GM12878 (cell line): Measurements from ENCODE around the gene NAA11. TPM values are rescaled to one million over a fixed set of nuclear protein-coding genes. Genes with fewer than 3 reads are reported as not detected.

Source experiments
- ATAC-seq: fragments of 200-7000 bp; cut with Tn5 transposase; 3 replicates; pipeline ENCODE4 v1.9.1; 2020; ENCODE audit warnings: mild to moderate bottlenecking, moderate library complexity
- BruUV-seq: library from RNA; stranded (reverse); fragments of 400-500 nt; replicated peaks from 2 replicates; lab custom pipeline; 2021; lab: Mats Ljungman, UMichigan
- CTCF ChIA-PET: fragments of 300-600 bp; sonication (Branson Sonifier 250); formaldehyde crosslinking; extraction: SDS; loops from one replicate; lab custom pipeline; 2021; ENCODE audit warnings: inconsistent platforms; lab: Yijun Ruan, JAX
- POLR2A ChIA-PET: fragments of 350-600 bp; formaldehyde crosslinking; extraction: SDS; loops from one replicate; lab custom pipeline; 2021; ENCODE audit warnings: inconsistent platforms; lab: Charles Lee
- RAD21 ChIA-PET: fragments of 300-600 bp; sonication (Branson Sonifier 250); formaldehyde crosslinking; loops from one replicate; lab custom pipeline; 2023; ENCODE audit warnings: antibody characterized with exemption; ENCODE audit not compliant: unreplicated experiment; lab: Charles Lee
- SMC1A ChIA-PET: fragments of 300-600 bp; sonication (Branson Sonifier 250); formaldehyde crosslinking; loops from one replicate; lab custom pipeline; 2023; ENCODE audit not compliant: unreplicated experiment, uncharacterized antibody; lab: Charles Lee
- DNase-seq: peaks from one replicate; pipeline ENCODE4 v3.0.0-alpha.2; 2011; ENCODE audit warnings: low read depth, low spot score
- FAIRE-seq: peaks from 3 replicates; lab custom pipeline; 2011; peaks lifted over from hg19 to GRCh38; lab: Jason Lieb, UNC
- H2AFZ ChIP-seq: 2 replicates; pipeline ENCODE4 v1.6.0; 2011; ENCODE audit warnings: low read depth, low read length, control low read depth; ENCODE audit not compliant: control insufficient read depth
- H3K27ac ChIP-seq: 2 replicates; pipeline ENCODE4 v1.5.1; 2011; ENCODE audit warnings: control low read depth; ENCODE audit not compliant: control insufficient read depth, insufficient read depth
- H3K27me3 ChIP-seq, 2 experiments: replicated peaks in 1 of 2; 2 replicates each; pipeline versions ENCODE4 v1.6.0 to v1.6.1; 2011; ENCODE audit warnings: low read length in 1 of 2; ENCODE audit not compliant: control insufficient read depth in 2 of 2, insufficient read depth in 2 of 2
- H3K36me3 ChIP-seq, 2 experiments: 2 replicates each; pipeline ENCODE4 v1.5.1; 2011; ENCODE audit warnings: low read length in 1 of 2; ENCODE audit not compliant: control insufficient read depth in 2 of 2, insufficient read depth in 2 of 2
- H3K4me1 ChIP-seq: 2 replicates; pipeline ENCODE4 v1.6.1; 2011; ENCODE audit warnings: mild to moderate bottlenecking, low read length, moderate library complexity, mixed read lengths; ENCODE audit not compliant: control insufficient read depth, insufficient read depth
- H3K4me2 ChIP-seq: 2 replicates; pipeline ENCODE4 v1.6.0; 2011; ENCODE audit warnings: control low read depth; ENCODE audit not compliant: control insufficient read depth, insufficient read depth
- H3K4me3 ChIP-seq: fragments of 200-600 bp; sonication (generic); 2 replicates; pipeline ENCODE4 v1.5.1; 2016
- H3K79me2 ChIP-seq: 2 replicates; pipeline ENCODE4 v1.6.0; 2011; ENCODE audit warnings: low read length; ENCODE audit not compliant: control insufficient read depth, insufficient read depth
- H3K9ac ChIP-seq: 2 replicates; pipeline ENCODE4 v1.8.0; 2011; ENCODE audit warnings: low read length, control low read depth, mixed read lengths; ENCODE audit not compliant: control insufficient read depth, insufficient read depth
- H3K9me3 ChIP-seq: replicated peaks from 3 replicates; pipeline ENCODE4 v1.5.1; 2011; ENCODE audit warnings: mild to moderate bottlenecking, low read length; ENCODE audit not compliant: control insufficient read depth, insufficient read depth
- H4K20me1 ChIP-seq: 2 replicates; pipeline ENCODE4 v1.6.0; 2011; ENCODE audit not compliant: control insufficient read depth, insufficient read depth
- CBFB ChIP-seq: IDR thresholded peaks from 2 replicates; pipeline ENCODE4 v1.6.1; 2016; ENCODE audit warnings: antibody characterized with exemption, low read depth
- RAD51 ChIP-seq: fragments of 450-650 bp; IDR thresholded peaks from 2 replicates; pipeline ENCODE4 v1.6.1; 2016; ENCODE audit warnings: moderate library complexity, mild to moderate bottlenecking, inconsistent platforms
- STAT1 ChIP-seq: fragments of 450-650 bp; conservative IDR thresholded peaks from 2 replicates; pipeline ENCODE4 v1.6.1; 2014; ENCODE audit warnings: antibody characterized with exemption, mild to moderate bottlenecking
- WGBS: methylation state at CpG from one replicate; pipeline ENCODE4 v1.1.6; 2016; ENCODE audit warnings: low lambda C conversion rate; ENCODE audit not compliant: insufficient replicate concordance, insufficient coverage; ENCODE audit errors: missing lambda C conversion rate; 5-methylcytosine and 5-hydroxymethylcytosine counted together
- in situ Hi-C: fragments of 300-500 bp; cut with MboI; formaldehyde crosslinking; loops from 9 replicates; pipeline ENCODE4 v1.14.3; 2018; ENCODE audit warnings: mixed read lengths
- intact Hi-C: fragments of 100-400 bp; cut with micrococcal nuclease; formaldehyde crosslinking; loops from one replicate; pipeline ENCODE4 v1.14.2; 2022; ENCODE audit not compliant: unreplicated experiment
- polyA plus RNA-seq, 11 experiments: library from polyadenylated mRNA; depleted of rRNA in 4 of 11; unstranded in 6 of 11; stranded (reverse) in 5 of 11; fragments of >200 nt; fragmentation: Nextera tagmentation in 4 of 11; fragmentation: Illumina TruSeq in 1 of 11; extraction: Ambion mirVana in 4 of 11; extraction: Trizol in 1 of 11; gene quantifications; 1 replicate in 1 of 11; 2 replicates in 10 of 11; pipeline versions ENCODE4 v1.2.1 to v1.2.3, GENCODE V29; 2011 to 2016; ENCODE audit warnings: inconsistent platforms in 2 of 11, missing spikeins in 2 of 11, low read depth in 1 of 11
- total RNA-seq, 4 experiments: library from RNA; depleted of rRNA in 3 of 4; stranded (reverse); fragments of >200 nt in 3 of 4; fragmentation: Illumina TruSeq in 1 of 4; extraction: Trizol in 1 of 4; gene quantifications; 2 replicates each; pipeline versions ENCODE4 v1.2.1 to v1.2.3, GENCODE V29; 2013 to 2021
- TF ChIP-seq, protein P1 (sequence below): fragments of 450-650 bp; formaldehyde crosslinking; IDR thresholded peaks from 2 replicates; pipeline ENCODE4 v1.4.0; 2022; ENCODE audit warnings: mild to moderate bottlenecking, moderate library complexity
- TF ChIP-seq, protein P2 (sequence below): fragments of 450-650 bp; conservative IDR thresholded peaks from 2 replicates; pipeline ENCODE4 v1.6.1; 2017; ENCODE audit warnings: mild to moderate bottlenecking, moderate library complexity
- TF ChIP-seq, protein P3 (sequence below): fragments of 450-650 bp; IDR thresholded peaks from 2 replicates; pipeline ENCODE4 v1.6.1; 2016; ENCODE audit warnings: mild to moderate bottlenecking, moderate library complexity, borderline replicate concordance
- TF ChIP-seq, protein P4 (sequence below): IDR thresholded peaks from 2 replicates; pipeline ENCODE4 v1.6.1; 2011; ENCODE audit warnings: mild to moderate bottlenecking, low read depth, low read length, moderate library complexity; ENCODE audit not compliant: insufficient replicate concordance

The NAA11 gene
- total and polyA plus RNA-seq, 10 of the 15 experiments (the other 5 are each of a cell fraction or from before 2014, with no cell fraction given): 0.12 to 0.16 TPM; not detected in 8

DNA sequence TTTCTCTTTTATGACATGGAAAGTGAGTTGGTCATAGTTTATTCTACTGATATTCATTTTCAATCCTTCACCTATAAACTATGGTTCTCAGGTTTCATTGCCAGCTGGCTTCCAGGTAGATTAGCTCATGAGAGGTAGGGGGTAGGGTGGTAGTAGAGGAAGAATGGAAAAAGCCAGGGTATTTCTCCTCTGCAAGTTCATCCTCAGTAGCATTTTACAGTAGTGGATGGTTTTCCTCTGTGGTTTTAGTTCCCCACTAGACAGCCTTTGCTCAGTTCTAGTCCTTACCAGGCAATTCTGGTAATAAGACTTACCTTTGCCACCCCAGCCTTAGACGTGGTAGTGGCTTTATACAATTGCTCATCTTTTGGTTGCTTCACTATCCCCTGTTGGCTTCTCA lies 8.9 kb upstream of the NAA11 start (continued):
- TF ChIP-seq, protein P1, sequence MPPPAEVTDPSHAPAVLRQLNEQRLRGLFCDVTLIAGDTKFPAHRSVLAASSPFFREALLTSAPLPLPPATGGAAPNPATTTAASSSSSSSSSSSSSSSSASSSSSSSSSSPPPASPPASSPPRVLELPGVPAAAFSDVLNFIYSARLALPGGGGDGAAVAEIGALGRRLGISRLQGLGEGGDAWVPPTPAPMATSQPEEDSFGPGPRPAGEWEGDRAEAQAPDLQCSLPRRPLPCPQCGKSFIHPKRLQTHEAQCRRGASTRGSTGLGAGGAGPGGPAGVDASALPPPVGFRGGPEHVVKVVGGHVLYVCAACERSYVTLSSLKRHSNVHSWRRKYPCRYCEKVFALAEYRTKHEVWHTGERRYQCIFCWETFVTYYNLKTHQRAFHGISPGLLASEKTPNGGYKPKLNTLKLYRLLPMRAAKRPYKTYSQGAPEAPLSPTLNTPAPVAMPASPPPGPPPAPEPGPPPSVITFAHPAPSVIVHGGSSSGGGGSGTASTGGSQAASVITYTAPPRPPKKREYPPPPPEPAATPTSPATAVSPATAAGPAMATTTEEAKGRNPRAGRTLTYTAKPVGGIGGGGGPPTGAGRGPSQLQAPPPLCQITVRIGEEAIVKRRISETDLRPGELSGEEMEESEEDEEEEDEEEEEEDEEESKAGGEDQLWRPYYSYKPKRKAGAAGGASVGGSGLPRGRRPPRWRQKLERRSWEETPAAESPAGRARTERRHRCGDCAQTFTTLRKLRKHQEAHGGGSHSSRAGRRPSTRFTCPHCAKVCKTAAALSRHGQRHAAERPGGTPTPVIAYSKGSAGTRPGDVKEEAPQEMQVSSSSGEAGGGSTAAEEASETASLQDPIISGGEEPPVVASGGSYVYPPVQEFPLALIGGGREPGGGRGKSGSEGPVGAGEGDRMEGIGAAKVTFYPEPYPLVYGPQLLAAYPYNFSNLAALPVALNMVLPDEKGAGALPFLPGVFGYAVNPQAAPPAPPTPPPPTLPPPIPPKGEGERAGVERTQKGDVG: no peak
- no peak for TF ChIP-seq CBFB
- TF ChIP-seq RAD51: no peak
- TF ChIP-seq, protein P2, sequence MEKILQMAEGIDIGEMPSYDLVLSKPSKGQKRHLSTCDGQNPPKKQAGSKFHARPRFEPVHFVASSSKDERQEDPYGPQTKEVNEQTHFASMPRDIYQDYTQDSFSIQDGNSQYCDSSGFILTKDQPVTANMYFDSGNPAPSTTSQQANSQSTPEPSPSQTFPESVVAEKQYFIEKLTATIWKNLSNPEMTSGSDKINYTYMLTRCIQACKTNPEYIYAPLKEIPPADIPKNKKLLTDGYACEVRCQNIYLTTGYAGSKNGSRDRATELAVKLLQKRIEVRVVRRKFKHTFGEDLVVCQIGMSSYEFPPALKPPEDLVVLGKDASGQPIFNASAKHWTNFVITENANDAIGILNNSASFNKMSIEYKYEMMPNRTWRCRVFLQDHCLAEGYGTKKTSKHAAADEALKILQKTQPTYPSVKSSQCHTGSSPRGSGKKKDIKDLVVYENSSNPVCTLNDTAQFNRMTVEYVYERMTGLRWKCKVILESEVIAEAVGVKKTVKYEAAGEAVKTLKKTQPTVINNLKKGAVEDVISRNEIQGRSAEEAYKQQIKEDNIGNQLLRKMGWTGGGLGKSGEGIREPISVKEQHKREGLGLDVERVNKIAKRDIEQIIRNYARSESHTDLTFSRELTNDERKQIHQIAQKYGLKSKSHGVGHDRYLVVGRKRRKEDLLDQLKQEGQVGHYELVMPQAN: no peak

DNA sequence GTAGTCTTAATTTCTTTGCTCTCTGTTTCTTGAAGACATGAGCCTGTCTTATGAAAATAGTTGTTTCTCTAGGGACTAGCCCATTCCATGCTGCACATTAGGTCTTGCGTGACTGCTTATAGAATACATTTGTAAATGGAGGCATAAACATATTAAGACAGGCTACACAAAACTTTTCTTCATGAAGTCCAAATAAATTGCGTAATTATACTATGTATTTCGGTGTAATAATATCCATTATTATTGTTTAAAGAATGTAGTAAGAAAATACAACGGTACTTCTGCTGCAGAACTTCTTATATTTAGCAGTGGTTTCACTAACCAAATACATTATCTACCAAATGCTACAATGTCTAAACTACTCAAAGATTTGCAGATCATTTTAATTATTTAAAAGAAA lies 8.5 kb upstream of the NAA11 start:
- H4K20me1 ChIP-seq: no peaks in the 10 kb centered on the region
- ChIA-PET POLR2A (no interaction called here), CTCF (no interaction called here), SMC1A (interaction anchor here (1.4 kb wide), 1 partner anchor 51 kb away, joined by 3 read pairs; no protein-coding TSS in a partner anchor), RAD21 (no interaction called here)
- no peaks in the 10 kb centered on the region for H3K4me1 ChIP-seq
- no peak overlapping the region for H3K27ac ChIP-seq
- H3K4me3 ChIP-seq: no peak overlapping the region
- BruUV-seq: no TSS peak
- ATAC-seq (no peak), DNase-seq (no peak), FAIRE-seq (no peak)
- no peak overlapping the region for H3K9ac ChIP-seq
- intact Hi-C loops: no loop called here
- H3K9me3 ChIP-seq: no peaks in the 10 kb centered on the region
- H3K4me2 ChIP-seq: no peak overlapping the region
- TF ChIP-seq, protein P3, sequence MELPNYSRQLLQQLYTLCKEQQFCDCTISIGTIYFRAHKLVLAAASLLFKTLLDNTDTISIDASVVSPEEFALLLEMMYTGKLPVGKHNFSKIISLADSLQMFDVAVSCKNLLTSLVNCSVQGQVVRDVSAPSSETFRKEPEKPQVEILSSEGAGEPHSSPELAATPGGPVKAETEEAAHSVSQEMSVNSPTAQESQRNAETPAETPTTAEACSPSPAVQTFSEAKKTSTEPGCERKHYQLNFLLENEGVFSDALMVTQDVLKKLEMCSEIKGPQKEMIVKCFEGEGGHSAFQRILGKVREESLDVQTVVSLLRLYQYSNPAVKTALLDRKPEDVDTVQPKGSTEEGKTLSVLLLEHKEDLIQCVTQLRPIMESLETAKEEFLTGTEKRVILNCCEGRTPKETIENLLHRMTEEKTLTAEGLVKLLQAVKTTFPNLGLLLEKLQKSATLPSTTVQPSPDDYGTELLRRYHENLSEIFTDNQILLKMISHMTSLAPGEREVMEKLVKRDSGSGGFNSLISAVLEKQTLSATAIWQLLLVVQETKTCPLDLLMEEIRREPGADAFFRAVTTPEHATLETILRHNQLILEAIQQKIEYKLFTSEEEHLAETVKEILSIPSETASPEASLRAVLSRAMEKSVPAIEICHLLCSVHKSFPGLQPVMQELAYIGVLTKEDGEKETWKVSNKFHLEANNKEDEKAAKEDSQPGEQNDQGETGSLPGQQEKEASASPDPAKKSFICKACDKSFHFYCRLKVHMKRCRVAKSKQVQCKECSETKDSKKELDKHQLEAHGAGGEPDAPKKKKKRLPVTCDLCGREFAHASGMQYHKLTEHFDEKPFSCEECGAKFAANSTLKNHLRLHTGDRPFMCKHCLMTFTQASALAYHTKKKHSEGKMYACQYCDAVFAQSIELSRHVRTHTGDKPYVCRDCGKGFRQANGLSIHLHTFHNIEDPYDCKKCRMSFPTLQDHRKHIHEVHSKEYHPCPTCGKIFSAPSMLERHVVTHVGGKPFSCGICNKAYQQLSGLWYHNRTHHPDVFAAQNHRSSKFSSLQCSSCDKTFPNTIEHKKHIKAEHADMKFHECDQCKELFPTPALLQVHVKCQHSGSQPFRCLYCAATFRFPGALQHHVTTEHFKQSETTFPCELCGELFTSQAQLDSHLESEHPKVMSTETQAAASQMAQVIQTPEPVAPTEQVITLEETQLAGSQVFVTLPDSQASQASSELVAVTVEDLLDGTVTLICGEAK: no peak
- no peak for TF ChIP-seq STAT1
- TF ChIP-seq, protein P4, sequence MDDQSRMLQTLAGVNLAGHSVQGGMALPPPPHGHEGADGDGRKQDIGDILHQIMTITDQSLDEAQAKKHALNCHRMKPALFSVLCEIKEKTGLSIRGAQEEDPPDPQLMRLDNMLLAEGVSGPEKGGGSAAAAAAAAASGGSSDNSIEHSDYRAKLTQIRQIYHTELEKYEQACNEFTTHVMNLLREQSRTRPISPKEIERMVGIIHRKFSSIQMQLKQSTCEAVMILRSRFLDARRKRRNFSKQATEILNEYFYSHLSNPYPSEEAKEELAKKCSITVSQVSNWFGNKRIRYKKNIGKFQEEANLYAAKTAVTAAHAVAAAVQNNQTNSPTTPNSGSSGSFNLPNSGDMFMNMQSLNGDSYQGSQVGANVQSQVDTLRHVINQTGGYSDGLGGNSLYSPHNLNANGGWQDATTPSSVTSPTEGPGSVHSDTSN: no peak
- H3K36me3 ChIP-seq: no peaks in the 10 kb centered on the region
- H3K27me3 ChIP-seq: no peaks in the 10 kb centered on the region
- H3K79me2 ChIP-seq: no peaks in the 10 kb centered on the region
- no peak overlapping the region for H2AFZ ChIP-seq
- WGBS: 23% methylated on average over 4 of the region's 4 CpGs
- in situ Hi-C loops: no loop called here
